ENCODE data around the gene WWC2.

Gene WWC2

GRCh38 chr4:183254162-183254561, 155.1 kb downstream of the WWC2 start:
- Histone ChIP-seq H3K36me3 (ENCODE audit: control insufficient read depth, low read length) (no peaks in the 10 kb centered on the region), H3K4me2 (ENCODE audit: low read length) (no peak overlapping the region), H3K79me2 (ENCODE audit: control insufficient read depth, low read length) (no peaks in the 10 kb centered on the region), H3K9me2 (replicated peaks; ENCODE audit: control insufficient read depth, low read length) (no peaks in the 10 kb centered on the region), H3F3A (ENCODE audit: control insufficient read depth, insufficient read depth) (no peaks in the 10 kb centered on the region), H3K27ac (ENCODE audit: low read depth, low read length) (no peak overlapping the region), H3K4me3 (ENCODE audit: low read length) (no peak overlapping the region), H3K4me1 (ENCODE audit: control insufficient read depth, low read length) (no peaks in the 10 kb centered on the region), H3K9me3 (ENCODE audit: control insufficient read depth, insufficient read depth, low read length) (no peaks in the 10 kb centered on the region), H3K27me3 (ENCODE audit: control insufficient read depth, low read length) (0 out of 2 replicates have a peak, but pooled peaks cover 11% of the 10 kb centered on the region), H4K20me1 (ENCODE audit: control insufficient read depth, insufficient read depth, low read depth, low read length) (no peaks in the 10 kb centered on the region)
- TF ChIP-seq, protein P1, sequence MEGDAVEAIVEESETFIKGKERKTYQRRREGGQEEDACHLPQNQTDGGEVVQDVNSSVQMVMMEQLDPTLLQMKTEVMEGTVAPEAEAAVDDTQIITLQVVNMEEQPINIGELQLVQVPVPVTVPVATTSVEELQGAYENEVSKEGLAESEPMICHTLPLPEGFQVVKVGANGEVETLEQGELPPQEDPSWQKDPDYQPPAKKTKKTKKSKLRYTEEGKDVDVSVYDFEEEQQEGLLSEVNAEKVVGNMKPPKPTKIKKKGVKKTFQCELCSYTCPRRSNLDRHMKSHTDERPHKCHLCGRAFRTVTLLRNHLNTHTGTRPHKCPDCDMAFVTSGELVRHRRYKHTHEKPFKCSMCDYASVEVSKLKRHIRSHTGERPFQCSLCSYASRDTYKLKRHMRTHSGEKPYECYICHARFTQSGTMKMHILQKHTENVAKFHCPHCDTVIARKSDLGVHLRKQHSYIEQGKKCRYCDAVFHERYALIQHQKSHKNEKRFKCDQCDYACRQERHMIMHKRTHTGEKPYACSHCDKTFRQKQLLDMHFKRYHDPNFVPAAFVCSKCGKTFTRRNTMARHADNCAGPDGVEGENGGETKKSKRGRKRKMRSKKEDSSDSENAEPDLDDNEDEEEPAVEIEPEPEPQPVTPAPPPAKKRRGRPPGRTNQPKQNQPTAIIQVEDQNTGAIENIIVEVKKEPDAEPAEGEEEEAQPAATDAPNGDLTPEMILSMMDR (IDR thresholded peaks at IDR 0.05; ENCODE audit: low read depth, low read length, poor library complexity, severe bottlenecking) = no peak
- no peak for TF ChIP-seq EZH2phosphoT487 (IDR thresholded peaks at IDR 0.05; ENCODE audit: borderline replicate concordance, low read length)

DNA sequence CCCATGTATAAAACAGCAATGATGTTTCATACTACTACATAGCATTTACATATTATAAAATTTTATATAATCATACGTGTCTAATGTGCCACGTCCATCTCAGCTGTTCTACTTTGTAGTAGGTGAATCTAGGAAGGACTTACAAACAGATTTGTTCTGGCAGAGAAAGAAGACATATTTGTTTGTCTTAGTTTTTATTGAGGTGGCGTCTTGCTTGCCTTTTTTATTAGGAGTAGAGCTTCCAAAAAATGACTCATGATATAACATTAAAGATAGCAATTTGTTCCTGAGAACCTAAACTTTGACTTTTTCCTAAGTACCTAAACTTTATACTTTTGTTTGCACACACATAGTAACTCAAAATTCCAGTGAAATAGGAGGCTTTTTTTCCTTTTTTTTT, 156.4 kb downstream of the WWC2 start:
- H3K27me3 ChIP-seq (ENCODE audit: control insufficient read depth, low read length) = peaks cover 5% of the 10 kb centered on the region
- H3K36me3 ChIP-seq (ENCODE audit: control insufficient read depth, low read length) = no peaks in the 10 kb centered on the region
- no peaks in the 10 kb centered on the region for H4K20me1 ChIP-seq (ENCODE audit: control insufficient read depth, insufficient read depth, low read depth, low read length)
- H3F3A ChIP-seq (ENCODE audit: control insufficient read depth, insufficient read depth) = no peaks in the 10 kb centered on the region
- H3K79me2 ChIP-seq (ENCODE audit: control insufficient read depth, low read length) = no peaks in the 10 kb centered on the region
- H3K27ac ChIP-seq (ENCODE audit: low read depth, low read length) = no peak overlapping the region
- no peaks in the 10 kb centered on the region for H3K4me1 ChIP-seq (ENCODE audit: control insufficient read depth, low read length)
- H3K4me2 ChIP-seq (ENCODE audit: low read length) = no peak overlapping the region
- TF ChIP-seq, protein P1 (IDR thresholded peaks at IDR 0.05; ENCODE audit: low read depth, low read length, poor library complexity, severe bottlenecking) = no peak
- TF ChIP-seq EZH2phosphoT487 (IDR thresholded peaks at IDR 0.05; ENCODE audit: borderline replicate concordance, low read length) = no peak
- H3K4me3 ChIP-seq (ENCODE audit: low read length) = no peak overlapping the region
- no peaks in the 10 kb centered on the region for H3K9me2 ChIP-seq (replicated peaks; ENCODE audit: control insufficient read depth, low read length)
- H3K9me3 ChIP-seq (ENCODE audit: control insufficient read depth, insufficient read depth, low read length) = no peaks in the 10 kb centered on the region

DNA sequence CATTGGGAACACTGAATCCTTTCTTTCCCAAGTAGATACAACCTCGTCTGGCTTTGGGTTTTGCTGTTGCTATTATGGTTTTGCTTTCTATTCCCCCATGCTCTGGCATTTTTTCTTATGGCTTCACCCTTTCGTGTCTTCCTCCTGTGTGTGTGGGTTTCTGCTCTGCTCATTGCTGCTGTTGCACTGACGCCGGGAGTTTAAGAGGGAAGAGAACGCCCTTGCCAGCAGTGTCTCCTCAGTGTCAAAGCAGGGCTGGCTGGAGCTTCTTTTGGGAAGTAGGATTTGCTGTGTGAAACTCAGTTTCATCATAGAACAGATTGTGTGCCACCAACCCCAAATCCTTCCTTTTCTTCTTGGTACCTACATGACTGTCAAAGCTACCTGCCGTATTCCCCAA, 157.3 kb downstream of the WWC2 start:
- Histone ChIP-seq H3K9me3 (ENCODE audit: control insufficient read depth, insufficient read depth, low read length) (no peaks in the 10 kb centered on the region), H3K79me2 (ENCODE audit: control insufficient read depth, low read length) (no peaks in the 10 kb centered on the region), H4K20me1 (ENCODE audit: control insufficient read depth, insufficient read depth, low read depth, low read length) (no peaks in the 10 kb centered on the region), H3F3A (ENCODE audit: control insufficient read depth, insufficient read depth) (no peaks in the 10 kb centered on the region), H3K36me3 (ENCODE audit: control insufficient read depth, low read length) (no peaks in the 10 kb centered on the region), H3K27me3 (ENCODE audit: control insufficient read depth, low read length) (peaks cover 8% of the 10 kb centered on the region), H3K4me2 (ENCODE audit: low read length) (no peak overlapping the region), H3K4me3 (ENCODE audit: low read length) (no peak overlapping the region), H3K4me1 (ENCODE audit: control insufficient read depth, low read length) (no peaks in the 10 kb centered on the region), H3K27ac (ENCODE audit: low read depth, low read length) (no peak overlapping the region), H3K9me2 (replicated peaks; ENCODE audit: control insufficient read depth, low read length) (no peaks in the 10 kb centered on the region)
- TF ChIP-seq, protein P1 (IDR thresholded peaks at IDR 0.05; ENCODE audit: low read depth, low read length, poor library complexity, severe bottlenecking) = no peak
- no peak for TF ChIP-seq EZH2phosphoT487 (IDR thresholded peaks at IDR 0.05; ENCODE audit: borderline replicate concordance, low read length)

Measured in DOHH2 (cell line).